T-helper 1 cell (primary cell): ENCODE measurements around the gene DDX25.

Experiments used
- DNase-seq, 5 donors: peaks; one replicate each; pipeline ENCODE4 v3.0.0-alpha.2; 2012 to 2020

Gene DDX25

GRCh38 chr11:125938418-125938817 is 34.1 kb downstream of the DDX25 start:
- DNase-seq = peak in 1 of 5 donors; percentile 12

- DNase-seq = no peak
Measured at GRCh38 chr11:125939081-125939521, 34.8 kb downstream of the DDX25 start.

- no peak for DNase-seq
Measured at GRCh38 chr11:125940145-125940544, 35.8 kb downstream of the DDX25 start.

GRCh38 chr11:125941267-125941618 is 36.9 kb downstream of the DDX25 start:
- DNase-seq = no peak

GRCh38 chr11:125941619-125942611 is 37.6 kb downstream of the DDX25 start:
- DNase-seq = peak in 3 of 5 donors; percentile 12 to 34 (median 23)

- DNase-seq = no peak
Measured at GRCh38 chr11:125942771-125943428, 38.6 kb downstream of the DDX25 start.

- DNase-seq = no peak
Measured at GRCh38 chr11:125943661-125944349, 39.5 kb downstream of the DDX25 start.

GRCh38 chr11:125944350-125945010 is 40.2 kb downstream of the DDX25 start:
- no peak for DNase-seq

GRCh38 chr11:125945011-125945796 is 40.9 kb downstream of the DDX25 start:
- DNase-seq = no peak

GRCh38 chr11:125945797-125946520 is 41.7 kb downstream of the DDX25 start, which contains the start of gene VSIG10L2:
VSIG10L2 (plus strand) TSS chr11:125946044; CDS start chr11:125946056, 12 bp downstream.
- no peak for DNase-seq

- DNase-seq = no peak
Measured at GRCh38 chr11:125946712-125947418, 42.6 kb downstream of the DDX25 start.

- no peak for DNase-seq
Measured at GRCh38 chr11:125947419-125948277, 43.3 kb downstream of the DDX25 start.

- DNase-seq = no peak
Measured at GRCh38 chr11:125948278-125949051, 44.2 kb downstream of the DDX25 start.

GRCh38 chr11:125949271-125950177 is 45.2 kb downstream of the DDX25 start:
- no peak for DNase-seq

GRCh38 chr11:125950178-125950490 is 45.8 kb downstream of the DDX25 start:
- DNase-seq = no peak

GRCh38 chr11:125950696-125951651 is 46.7 kb downstream of the DDX25 start:
- DNase-seq = no peak
